Measurements from ENCODE around the gene STX18. TPM values are rescaled to one million over a fixed set of nuclear protein-coding genes. Genes with fewer than 3 reads are reported as not detected.

The STX18 gene
- total RNA-seq, 1 donor from 2014 or later, result 24.0 TPM

GRCh38 chr4:4462970-4463369 lies 78.9 kb downstream of the STX18 start:
- no peak overlapping the region for H3K27ac Mint-ChIP-seq (ENCODE audit: unreplicated experiment)
- no peaks in the 10 kb centered on the region for H3K9me3 Mint-ChIP-seq (ENCODE audit: unreplicated experiment)
- H3K36me3 Mint-ChIP-seq (ENCODE audit: low read depth, unreplicated experiment), result peaks cover 30% of the 10 kb centered on the region
- TF ChIP-seq CTCF (IDR thresholded peaks at IDR 0.05; ENCODE audit: unreplicated experiment), result no peak
- H3K4me3 Mint-ChIP-seq (ENCODE audit: unreplicated experiment), result no peak overlapping the region
- DNase-seq (ENCODE audit: low spot score), result no peak
- peaks cover 2% of the 10 kb centered on the region for H3K4me1 Mint-ChIP-seq (ENCODE audit: unreplicated experiment)
- H3K27me3 Mint-ChIP-seq (ENCODE audit: unreplicated experiment), result peaks cover 2% of the 10 kb centered on the region

- H3K27ac Mint-ChIP-seq (ENCODE audit: unreplicated experiment), result no peak overlapping the region
- H3K9me3 Mint-ChIP-seq (ENCODE audit: unreplicated experiment), result no peaks in the 10 kb centered on the region
- H3K36me3 Mint-ChIP-seq (ENCODE audit: low read depth, unreplicated experiment), result peaks cover 19% of the 10 kb centered on the region
- peaks cover 2% of the 10 kb centered on the region for H3K27me3 Mint-ChIP-seq (ENCODE audit: unreplicated experiment)
- TF ChIP-seq CTCF (IDR thresholded peaks at IDR 0.05; ENCODE audit: unreplicated experiment), result no peak
- H3K4me3 Mint-ChIP-seq (ENCODE audit: unreplicated experiment), result no peak overlapping the region
- H3K4me1 Mint-ChIP-seq (ENCODE audit: unreplicated experiment), result peaks cover 2% of the 10 kb centered on the region
- no peak for DNase-seq (ENCODE audit: low spot score)
Observed at GRCh38 chr4:4461850-4462249, 80.0 kb downstream of the STX18 start.

GRCh38 chr4:4461178-4461577 lies 80.7 kb downstream of the STX18 start:
- H3K4me3 Mint-ChIP-seq (ENCODE audit: unreplicated experiment), result no peak overlapping the region
- no peak for DNase-seq (ENCODE audit: low spot score)
- peaks cover 2% of the 10 kb centered on the region for H3K27me3 Mint-ChIP-seq (ENCODE audit: unreplicated experiment)
- no peaks in the 10 kb centered on the region for H3K9me3 Mint-ChIP-seq (ENCODE audit: unreplicated experiment)
- peaks cover 14% of the 10 kb centered on the region for H3K36me3 Mint-ChIP-seq (ENCODE audit: low read depth, unreplicated experiment)
- TF ChIP-seq CTCF (IDR thresholded peaks at IDR 0.05; ENCODE audit: unreplicated experiment), result no peak
- H3K4me1 Mint-ChIP-seq (ENCODE audit: unreplicated experiment), result peaks cover 2% of the 10 kb centered on the region
- H3K27ac Mint-ChIP-seq (ENCODE audit: unreplicated experiment), result no peak overlapping the region

- Mint-ChIP-seq H3K27ac (ENCODE audit: unreplicated experiment) (no peak overlapping the region), H3K27me3 (ENCODE audit: unreplicated experiment) (peaks cover 2% of the 10 kb centered on the region), H3K36me3 (ENCODE audit: low read depth, unreplicated experiment) (peaks cover 9% of the 10 kb centered on the region), H3K4me3 (ENCODE audit: unreplicated experiment) (no peak overlapping the region), H3K4me1 (ENCODE audit: unreplicated experiment) (peaks cover 2% of the 10 kb centered on the region), H3K9me3 (ENCODE audit: unreplicated experiment) (no peaks in the 10 kb centered on the region)
- no peak for DNase-seq (ENCODE audit: low spot score)
- no peak for TF ChIP-seq CTCF (IDR thresholded peaks at IDR 0.05; ENCODE audit: unreplicated experiment)
Observed at GRCh38 chr4:4460759-4461158, 81.1 kb downstream of the STX18 start.

GRCh38 chr4:4459181-4459580 lies 82.7 kb downstream of the STX18 start:
- no peaks in the 10 kb centered on the region for H3K27me3 Mint-ChIP-seq (ENCODE audit: unreplicated experiment)
- H3K9me3 Mint-ChIP-seq (ENCODE audit: unreplicated experiment), result no peaks in the 10 kb centered on the region
- H3K36me3 Mint-ChIP-seq (ENCODE audit: low read depth, unreplicated experiment), result no peaks in the 10 kb centered on the region
- no peak for DNase-seq (ENCODE audit: low spot score)
- no peak overlapping the region for H3K4me3 Mint-ChIP-seq (ENCODE audit: unreplicated experiment)
- no peak for TF ChIP-seq CTCF (IDR thresholded peaks at IDR 0.05; ENCODE audit: unreplicated experiment)
- peaks cover 2% of the 10 kb centered on the region for H3K4me1 Mint-ChIP-seq (ENCODE audit: unreplicated experiment)
- no peak overlapping the region for H3K27ac Mint-ChIP-seq (ENCODE audit: unreplicated experiment)

All from endothelial cell (in vitro differentiated cells).